Measurements from ENCODE around the gene THBS2. TPM values are rescaled to one million over a fixed set of nuclear protein-coding genes. Genes with fewer than 3 reads are reported as not detected.

The THBS2 gene
- total and polyA plus RNA-seq, 11 donors = 1.9 to 51.7 (median 15.9) TPM

GRCh38 chr6:169286961-169287360 lies 33.3 kb upstream of the THBS2 start:
- intact Hi-C loops (cut with DNase I) = no loop called here
- Histone ChIP-seq H3K9me3 (peaks cover 0 to 5% (median 0%) of the 10 kb centered on the region in 12 donors), H3K4me3 (no peak overlapping the region), H3K4me1 (peaks cover 0 to 28% (median 0%) of the 10 kb centered on the region in 12 donors), H3K36me3 (no peaks in the 10 kb centered on the region), H3K27me3 (peaks cover 0 to 6% (median 0%) of the 10 kb centered on the region in 9 donors), H3K27ac (no peak overlapping the region)
- no peak for TF ChIP-seq POLR2A (IDR thresholded peaks at IDR 0.05)
- no peak for TF ChIP-seq CTCF (IDR thresholded peaks at IDR 0.05)
- DNase-seq (no peak), ATAC-seq (no peak)
- WGBS, 4 donors = 71 to 80% (median 76%) methylated on average over 7 of the region's 7 CpGs

GRCh38 chr6:169285165-169285564 lies 31.5 kb upstream of the THBS2 start:
- intact Hi-C loops (cut with DNase I) = no loop called here
- Histone ChIP-seq H3K4me3 (no peak overlapping the region), H3K27ac (no peak overlapping the region), H3K9me3 (peaks cover 0 to 5% (median 0%) of the 10 kb centered on the region in 12 donors), H3K4me1 (peaks cover 0 to 14% (median 0%) of the 10 kb centered on the region in 12 donors), H3K27me3 (peaks cover 0 to 6% (median 0%) of the 10 kb centered on the region in 9 donors), H3K36me3 (no peaks in the 10 kb centered on the region)
- TF ChIP-seq POLR2A (IDR thresholded peaks at IDR 0.05) = no peak
- no peak for TF ChIP-seq CTCF (IDR thresholded peaks at IDR 0.05)
- WGBS, 4 donors = 68 to 94% (median 80%) methylated on average over 3 of the region's 3 CpGs
- DNase-seq = no peak
- no peak for ATAC-seq

GRCh38 chr6:169283924-169284323 lies 30.3 kb upstream of the THBS2 start:
- no peak overlapping the region for H3K4me3 ChIP-seq
- 80 to 95% (median 93%) methylated on average over 1 of the region's 1 CpG for WGBS, 4 donors

GRCh38 chr6:169282043-169282442 lies 28.4 kb upstream of the THBS2 start:
- intact Hi-C loops (cut with DNase I) = no loop called here
- H3K27ac ChIP-seq = no peak overlapping the region
- 92 to 97% (median 94%) methylated on average over 10 to 15 of the region's 15 CpGs for WGBS, 4 donors

More at GRCh38 chr6:169283924-169284323, 30.3 kb upstream of the THBS2 start:
- intact Hi-C loops (cut with DNase I) = no loop called here
- no peak for ATAC-seq
- DNase-seq = no peak
- peaks cover 0 to 10% (median 0%) of the 10 kb centered on the region in 12 donors for H3K4me1 ChIP-seq
- TF ChIP-seq POLR2A (IDR thresholded peaks at IDR 0.05) (no peak), CTCF (IDR thresholded peaks at IDR 0.05) (no peak)
- peaks cover 0 to 5% (median 0%) of the 10 kb centered on the region in 12 donors for H3K9me3 ChIP-seq
- peaks cover 0 to 6% (median 0%) of the 10 kb centered on the region in 9 donors for H3K27me3 ChIP-seq
- H3K27ac ChIP-seq = no peak overlapping the region
- no peaks in the 10 kb centered on the region for H3K36me3 ChIP-seq

More at GRCh38 chr6:169282043-169282442, 28.4 kb upstream of the THBS2 start:
- Histone ChIP-seq H3K27me3 (peaks cover 0 to 6% (median 0%) of the 10 kb centered on the region in 9 donors), H3K36me3 (no peaks in the 10 kb centered on the region), H3K9me3 (peaks cover 0 to 5% (median 0%) of the 10 kb centered on the region in 12 donors), H3K4me1 (no peaks in the 10 kb centered on the region), H3K4me3 (no peak overlapping the region)
- DNase-seq (no peak), ATAC-seq (no peak)
- no peak for TF ChIP-seq POLR2A (IDR thresholded peaks at IDR 0.05)
- no peak for TF ChIP-seq CTCF (IDR thresholded peaks at IDR 0.05)
